GM18526 (cell line): ENCODE measurements around the gene DEFB128.

Experiments
- POLR2A ChIP-seq: IDR thresholded peaks from 3 replicates; pipeline ENCODE4 v1.6.1; 2011; ENCODE audit not compliant: insufficient read length; ENCODE audit errors: extremely low read depth

DEFB128 gene

DNA sequence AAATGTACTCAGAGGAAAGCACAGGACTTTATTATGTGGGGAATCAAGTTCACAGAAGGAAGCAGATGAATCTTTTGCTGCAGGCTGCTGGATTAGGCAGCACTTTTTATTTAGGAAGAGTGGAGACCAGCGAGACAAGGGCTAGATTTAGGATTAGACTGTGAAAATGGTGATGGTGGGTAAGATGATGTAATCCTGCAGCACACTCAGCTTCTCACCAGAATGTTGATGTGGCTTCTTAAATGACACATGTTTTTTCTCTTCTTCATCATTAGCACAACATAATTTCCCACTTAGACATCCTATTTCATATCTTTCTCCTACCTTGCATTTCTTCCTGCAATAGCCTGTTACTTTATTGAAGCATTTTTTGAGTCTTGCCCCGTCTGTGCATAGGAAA lies 1.8 kb downstream of the DEFB128 start:
- no peak for TF ChIP-seq POLR2A

DNA sequence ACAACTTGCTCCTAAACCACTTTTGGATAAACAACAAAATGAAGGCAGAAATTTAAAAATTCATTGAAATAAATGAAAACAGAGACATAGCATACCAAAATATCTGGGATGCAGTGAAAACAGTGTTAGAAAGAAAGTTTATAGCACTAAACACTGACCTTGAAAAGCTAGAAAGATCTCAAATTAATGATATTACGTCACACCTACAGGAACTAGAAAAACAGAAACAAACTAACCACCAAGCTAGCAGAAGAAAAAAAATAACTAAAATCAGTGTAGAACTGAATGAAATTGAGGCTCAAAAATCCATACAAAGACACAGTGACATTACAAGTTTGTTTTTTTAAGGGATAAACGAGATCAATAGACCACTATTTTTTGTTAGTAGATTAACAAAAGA lies 5.2 kb downstream of the DEFB128 start:
- TF ChIP-seq POLR2A, result no peak

DNA sequence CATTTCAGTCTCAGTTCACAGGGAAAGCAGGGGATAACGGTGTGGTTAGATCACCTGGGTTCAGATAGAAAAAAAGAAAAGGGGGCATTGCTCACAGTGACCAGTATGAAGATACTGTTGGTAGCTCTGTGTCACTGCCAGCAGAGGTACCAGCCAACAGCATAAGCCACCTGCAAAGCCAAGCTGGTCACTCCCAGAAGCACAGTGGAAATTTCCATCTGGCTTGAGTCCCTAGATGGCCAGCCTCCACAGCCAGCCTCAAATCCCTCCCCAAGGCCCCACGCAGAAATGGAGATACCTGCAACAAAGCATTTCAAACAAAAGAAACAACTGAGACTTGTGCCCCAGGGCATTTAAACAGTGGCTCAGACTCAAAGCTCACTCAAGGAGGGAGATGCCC lies 20.6 kb downstream of the DEFB128 start:
- no peak for TF ChIP-seq POLR2A

GRCh38 chr20:164618-165017 lies 24.9 kb downstream of the DEFB128 start:
- no peak for TF ChIP-seq POLR2A

DNA sequence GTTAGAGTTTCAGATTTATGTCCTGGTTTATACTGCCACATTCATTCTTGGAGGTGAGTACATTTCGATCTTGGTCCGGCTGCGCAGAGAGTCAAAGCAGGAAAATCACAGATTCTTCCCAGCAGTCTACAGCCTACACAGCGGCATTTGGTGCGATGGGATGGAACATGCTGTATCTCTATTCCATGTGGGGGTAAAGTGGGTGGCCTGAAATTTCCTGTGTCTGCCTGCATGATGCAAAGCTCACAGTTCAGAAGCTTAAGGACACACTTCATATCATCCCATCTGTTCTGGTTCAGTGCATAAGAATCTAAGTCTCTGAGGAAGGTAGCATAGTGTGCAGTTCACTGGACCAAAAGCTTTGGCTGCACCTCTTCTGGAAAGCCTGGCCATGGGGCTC lies 32.4 kb downstream of the DEFB128 start, which contains the start of gene DEFB127:
Gene DEFB127 (plus strand): TSS at position 301 of the 400 bp plus-strand sequence. CDS start 91 bp downstream, at position 392.
- TF ChIP-seq POLR2A, result no peak

DNA sequence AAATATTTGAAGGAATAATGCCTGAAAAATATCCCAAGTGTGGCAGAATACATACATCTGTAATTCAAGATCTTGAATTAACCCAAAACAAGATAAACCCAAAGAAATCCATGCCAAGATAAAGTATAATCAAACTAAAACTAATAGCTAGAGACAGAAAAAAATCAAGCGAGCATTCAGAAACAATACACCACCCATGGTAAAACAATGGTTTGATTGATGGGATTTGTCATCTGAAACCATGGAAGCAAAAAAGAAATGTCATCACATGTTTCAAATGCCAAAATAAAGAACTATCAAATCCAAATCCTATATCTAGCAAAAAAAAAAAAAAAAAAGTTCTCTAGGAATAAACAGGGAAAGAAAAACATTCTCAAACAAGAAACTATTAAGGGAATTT lies 37.4 kb downstream of the DEFB128 start:
- TF ChIP-seq POLR2A, result no peak

DNA sequence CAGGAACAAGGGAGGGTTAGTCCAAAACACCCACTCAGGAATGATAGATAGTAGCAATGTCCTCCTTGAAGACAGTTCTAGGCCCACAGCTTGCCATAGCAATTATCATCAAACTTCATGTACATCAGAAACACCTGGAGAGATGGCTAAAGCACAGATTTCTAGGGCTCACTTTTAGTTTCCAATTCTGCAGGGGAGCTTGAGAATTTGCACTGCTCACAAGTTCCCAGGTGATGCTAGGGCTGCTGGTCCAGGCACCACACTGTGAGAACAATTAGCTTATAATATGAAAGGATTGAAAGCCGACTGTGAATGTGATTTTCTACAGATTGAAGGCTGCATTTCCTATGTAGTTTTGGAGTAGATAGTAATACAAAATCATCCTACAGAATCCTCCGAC lies 43.6 kb downstream of the DEFB128 start:
- no peak for TF ChIP-seq POLR2A

GRCh38 chr20:142290-142689 lies 47.2 kb downstream of the DEFB128 start, which contains the start of gene DEFB126:
TSS of gene DEFB126 (plus strand) at chr20:142590. CDS start at chr20:142629, 39 bp downstream.
- no peak for TF ChIP-seq POLR2A
